ENCODE data around the gene HEATR1. TPM values are rescaled to one million over a fixed set of nuclear protein-coding genes. Genes with fewer than 3 reads are reported as not detected.

Gene HEATR1
- total RNA-seq, 1 donor from 2014 or later = 54.9 TPM

DNA sequence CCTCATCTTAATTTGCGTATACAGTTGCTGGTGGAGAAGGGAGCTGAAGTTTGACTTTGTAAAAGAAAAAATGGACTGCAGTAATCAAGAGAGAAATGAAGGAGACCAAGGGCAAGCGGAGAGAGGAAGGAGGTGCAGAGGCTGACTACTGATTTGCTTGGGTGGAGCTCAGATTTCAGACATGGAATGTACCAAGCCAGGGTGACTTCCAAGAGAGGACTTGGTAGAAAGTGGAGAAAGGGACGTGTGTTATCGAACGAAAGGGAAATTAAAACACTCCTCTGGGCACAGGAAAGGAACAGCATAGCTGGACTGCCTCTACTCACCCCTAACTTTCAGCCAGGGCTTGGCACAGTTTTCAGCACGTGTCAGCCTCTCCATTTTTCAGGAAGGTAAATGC, 15.1 kb upstream of the HEATR1 start:
- Histone ChIP-seq H3K27me3 (no peaks in the 10 kb centered on the region), H4K20me1 (ENCODE audit: low read depth) (no peaks in the 10 kb centered on the region), H3F3A (ENCODE audit: low read depth) (no peaks in the 10 kb centered on the region), H3K36me3 (no peaks in the 10 kb centered on the region), H2AFZ (replicated peaks) (peak overlapping the region; percentile 26), H3K9me3 (ENCODE audit: low read depth) (peaks cover 7% of the 10 kb centered on the region), H3K9ac (no peak overlapping the region), H3K4me1 (no peaks in the 10 kb centered on the region), H3K27ac (no peak overlapping the region), H3K79me2 (ENCODE audit: low read depth) (no peaks in the 10 kb centered on the region), H3K4me3 (no peak overlapping the region), H3K4me2 (no peak overlapping the region)
- H3K36me3 Mint-ChIP-seq = no peaks in the 10 kb centered on the region
- no peak for TF ChIP-seq EZH2 (IDR thresholded peaks at IDR 0.05)
- peaks cover 5% of the 10 kb centered on the region for H3K9me3 Mint-ChIP-seq
- no peak for DNase-seq (ENCODE audit: low spot score)
- H3K27me3 Mint-ChIP-seq (ENCODE audit: insufficient read depth, low read depth) = no peaks in the 10 kb centered on the region
- H3K4me1 Mint-ChIP-seq = no peaks in the 10 kb centered on the region
- no peak overlapping the region for H3K27ac Mint-ChIP-seq
- no peak overlapping the region for H3K4me3 Mint-ChIP-seq

DNA sequence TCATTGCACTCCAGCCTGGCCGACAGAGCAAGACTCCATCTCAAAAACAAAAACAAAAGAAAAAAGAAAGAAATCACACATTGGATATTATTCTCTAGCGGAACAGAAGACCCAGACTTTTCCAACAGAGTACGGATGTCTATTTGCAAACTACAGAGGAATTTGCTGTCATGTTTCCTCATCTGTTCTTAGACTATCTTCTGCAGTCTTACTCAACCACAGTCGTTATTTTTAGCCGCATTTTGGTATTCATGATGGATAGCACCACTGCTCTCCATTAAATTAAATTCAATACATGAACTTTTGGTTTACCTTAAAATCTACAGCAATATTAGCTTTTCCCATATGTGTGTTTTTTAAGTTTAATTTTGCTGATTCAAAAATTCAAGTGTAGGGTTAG, 14.2 kb upstream of the HEATR1 start:
- peaks cover 5% of the 10 kb centered on the region for H3K9me3 Mint-ChIP-seq
- no peak for DNase-seq (ENCODE audit: low spot score)
- Histone ChIP-seq H4K20me1 (ENCODE audit: low read depth) (no peaks in the 10 kb centered on the region), H3K27ac (no peak overlapping the region), H2AFZ (replicated peaks) (no peak overlapping the region), H3K36me3 (no peaks in the 10 kb centered on the region), H3K4me3 (no peak overlapping the region), H3K9me3 (ENCODE audit: low read depth) (peaks cover 7% of the 10 kb centered on the region), H3K4me2 (no peak overlapping the region), H3K4me1 (no peaks in the 10 kb centered on the region), H3F3A (ENCODE audit: low read depth) (no peaks in the 10 kb centered on the region), H3K27me3 (no peaks in the 10 kb centered on the region), H3K79me2 (ENCODE audit: low read depth) (no peaks in the 10 kb centered on the region), H3K9ac (no peak overlapping the region)
- H3K4me1 Mint-ChIP-seq = no peaks in the 10 kb centered on the region
- H3K36me3 Mint-ChIP-seq = no peaks in the 10 kb centered on the region
- TF ChIP-seq EZH2 (IDR thresholded peaks at IDR 0.05) (no peak), EZH2phosphoT487 (IDR thresholded peaks at IDR 0.05) (no peak)
- TF ChIP-seq, protein P1, sequence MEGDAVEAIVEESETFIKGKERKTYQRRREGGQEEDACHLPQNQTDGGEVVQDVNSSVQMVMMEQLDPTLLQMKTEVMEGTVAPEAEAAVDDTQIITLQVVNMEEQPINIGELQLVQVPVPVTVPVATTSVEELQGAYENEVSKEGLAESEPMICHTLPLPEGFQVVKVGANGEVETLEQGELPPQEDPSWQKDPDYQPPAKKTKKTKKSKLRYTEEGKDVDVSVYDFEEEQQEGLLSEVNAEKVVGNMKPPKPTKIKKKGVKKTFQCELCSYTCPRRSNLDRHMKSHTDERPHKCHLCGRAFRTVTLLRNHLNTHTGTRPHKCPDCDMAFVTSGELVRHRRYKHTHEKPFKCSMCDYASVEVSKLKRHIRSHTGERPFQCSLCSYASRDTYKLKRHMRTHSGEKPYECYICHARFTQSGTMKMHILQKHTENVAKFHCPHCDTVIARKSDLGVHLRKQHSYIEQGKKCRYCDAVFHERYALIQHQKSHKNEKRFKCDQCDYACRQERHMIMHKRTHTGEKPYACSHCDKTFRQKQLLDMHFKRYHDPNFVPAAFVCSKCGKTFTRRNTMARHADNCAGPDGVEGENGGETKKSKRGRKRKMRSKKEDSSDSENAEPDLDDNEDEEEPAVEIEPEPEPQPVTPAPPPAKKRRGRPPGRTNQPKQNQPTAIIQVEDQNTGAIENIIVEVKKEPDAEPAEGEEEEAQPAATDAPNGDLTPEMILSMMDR (IDR thresholded peaks at IDR 0.05) = no peak
- no peaks in the 10 kb centered on the region for H3K27me3 Mint-ChIP-seq (ENCODE audit: insufficient read depth, low read depth)
- no peak overlapping the region for H3K4me3 Mint-ChIP-seq
- H3K27ac Mint-ChIP-seq = no peak overlapping the region

DNA sequence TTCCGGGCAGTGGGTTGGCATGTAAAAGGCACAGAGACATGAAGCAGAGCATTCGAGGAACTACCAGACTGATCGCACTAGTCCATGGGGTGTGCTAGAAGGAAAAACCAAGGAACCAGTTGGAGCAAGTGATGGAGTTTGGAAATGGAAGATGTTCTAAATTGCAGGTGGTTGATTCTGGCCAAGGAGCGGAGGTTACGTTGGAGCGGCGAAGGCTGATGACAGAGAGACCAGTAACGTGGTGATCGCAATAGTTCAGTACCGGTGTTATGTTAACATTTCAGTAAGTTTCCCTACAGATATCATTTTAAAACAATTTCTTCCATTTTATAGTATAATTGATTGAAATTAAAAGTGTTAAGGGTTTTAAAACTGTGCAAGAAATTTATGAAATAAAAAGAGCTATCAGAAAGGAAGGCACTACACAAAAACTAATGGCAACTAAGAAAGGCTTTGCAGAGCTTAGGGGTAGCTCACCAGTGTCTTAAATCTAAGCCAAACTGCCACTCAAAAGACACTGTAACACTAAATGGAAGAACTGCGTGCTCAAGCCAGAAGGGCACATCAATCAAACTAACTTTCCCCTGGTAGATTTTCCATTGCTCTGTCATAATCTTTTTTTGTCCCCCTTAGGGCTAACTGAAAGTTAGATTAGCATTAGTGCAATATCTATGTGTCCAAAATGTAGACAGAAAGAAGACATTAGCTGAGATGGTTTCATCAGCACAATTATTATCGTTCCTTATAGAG, 11.3 kb upstream of the HEATR1 start:
- Histone ChIP-seq H2AFZ (replicated peaks) (no peak overlapping the region), H3F3A (ENCODE audit: low read depth) (no peaks in the 10 kb centered on the region), H4K20me1 (ENCODE audit: low read depth) (no peaks in the 10 kb centered on the region), H3K4me1 (no peaks in the 10 kb centered on the region), H3K4me3 (no peak overlapping the region), H3K79me2 (ENCODE audit: low read depth) (no peaks in the 10 kb centered on the region), H3K36me3 (no peaks in the 10 kb centered on the region), H3K9ac (no peak overlapping the region), H3K9me3 (ENCODE audit: low read depth) (no peaks in the 10 kb centered on the region), H3K27ac (no peak overlapping the region), H3K27me3 (no peaks in the 10 kb centered on the region), H3K4me2 (no peak overlapping the region)
- TF ChIP-seq, protein P1 (IDR thresholded peaks at IDR 0.05) = no peak
- TF ChIP-seq EZH2phosphoT487 (IDR thresholded peaks at IDR 0.05) (no peak), EZH2 (IDR thresholded peaks at IDR 0.05) (no peak)
- no peak overlapping the region for H3K27ac Mint-ChIP-seq
- H3K4me3 Mint-ChIP-seq = no peak overlapping the region
- no peaks in the 10 kb centered on the region for H3K4me1 Mint-ChIP-seq
- no peak for DNase-seq (ENCODE audit: low spot score)
- H3K9me3 Mint-ChIP-seq = no peaks in the 10 kb centered on the region
- no peaks in the 10 kb centered on the region for H3K36me3 Mint-ChIP-seq
- H3K27me3 Mint-ChIP-seq (ENCODE audit: insufficient read depth, low read depth) = no peaks in the 10 kb centered on the region

DNA sequence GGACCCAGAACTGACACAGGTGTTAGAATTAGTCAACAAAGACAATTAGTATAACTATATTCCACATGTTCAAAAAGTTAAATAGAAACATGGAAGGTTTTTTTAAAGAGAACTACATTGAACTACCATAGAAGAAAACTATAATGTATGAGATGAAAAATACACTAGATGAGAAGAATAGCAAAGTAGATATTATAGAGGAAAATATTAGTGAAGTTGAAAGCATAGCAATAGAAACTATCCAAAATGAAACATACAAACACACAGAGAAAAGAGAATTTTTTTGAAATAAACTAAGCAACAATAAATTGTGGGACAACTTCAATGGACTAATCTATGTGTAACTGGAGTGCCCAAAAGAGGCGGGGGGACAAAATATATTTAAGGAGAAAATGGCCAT, 8.0 kb upstream of the HEATR1 start:
- Histone ChIP-seq H3K9me3 (ENCODE audit: low read depth) (no peaks in the 10 kb centered on the region), H3K36me3 (no peaks in the 10 kb centered on the region), H3K4me3 (no peak overlapping the region), H2AFZ (replicated peaks) (no peak overlapping the region), H3K27me3 (no peaks in the 10 kb centered on the region), H3K79me2 (ENCODE audit: low read depth) (no peaks in the 10 kb centered on the region), H3K4me1 (no peaks in the 10 kb centered on the region), H3K4me2 (no peak overlapping the region), H3F3A (ENCODE audit: low read depth) (no peaks in the 10 kb centered on the region), H3K27ac (no peak overlapping the region), H4K20me1 (ENCODE audit: low read depth) (no peaks in the 10 kb centered on the region), H3K9ac (no peak overlapping the region)
- Mint-ChIP-seq H3K27ac (no peak overlapping the region), H3K36me3 (no peaks in the 10 kb centered on the region), H3K27me3 (ENCODE audit: insufficient read depth, low read depth) (no peaks in the 10 kb centered on the region), H3K4me1 (no peaks in the 10 kb centered on the region), H3K9me3 (no peaks in the 10 kb centered on the region), H3K4me3 (no peak overlapping the region)
- TF ChIP-seq, protein P1 (IDR thresholded peaks at IDR 0.05) = no peak
- TF ChIP-seq EZH2phosphoT487 (IDR thresholded peaks at IDR 0.05) (no peak), EZH2 (IDR thresholded peaks at IDR 0.05) (no peak)
- DNase-seq (ENCODE audit: low spot score) = no peak

Data from neural progenitor cell (in vitro differentiated cells).